Right renal cortex interstitium (tissue), 3 donors: ENCODE results near the gene PPP3CA. TPM values are rescaled to one million over a fixed set of nuclear protein-coding genes. Genes with fewer than 3 reads are reported as not detected.
"Not testable (repeated sequence)": the region's sequence is repeated elsewhere in the genome, so short reads cannot be mapped to it uniquely, and the experiment has no call there.

Experiments
- DNase-seq, 3 donors: peaks; one replicate each; pipeline ENCODE4 v3.0.0-alpha.2; 2013; ENCODE audit warnings: low read depth in 3 of 3, low spot score in 2 of 3
- polyA plus RNA-seq, 3 donors: library from polyadenylated mRNA; unstranded; fragments of 120-200 nt; gene quantifications; one replicate each; pipeline ENCODE4 v1.2.1, GENCODE V29; 2013; ENCODE audit not compliant: insufficient read length in 3 of 3

Gene PPP3CA
- polyA plus RNA-seq, 3 donors: 50.0 to 53.7 (median 51.9) TPM

GRCh38 chr4:101183221-101183620, 164.1 kb downstream of the PPP3CA start:
- DNase-seq: no peak

GRCh38 chr4:101182688-101183087, 164.6 kb downstream of the PPP3CA start:
- DNase-seq: not testable (repeated sequence)

- no peak for DNase-seq
Observed at GRCh38 chr4:101178731-101179130, 168.6 kb downstream of the PPP3CA start.

- DNase-seq: no peak
Observed at GRCh38 chr4:101177154-101177553, 170.2 kb downstream of the PPP3CA start.

GRCh38 chr4:101175896-101176676, 171.2 kb downstream of the PPP3CA start:
- no peak for DNase-seq

GRCh38 chr4:101174679-101175345, 172.5 kb downstream of the PPP3CA start:
- DNase-seq: no peak

- no peak for DNase-seq
Observed at GRCh38 chr4:101172369-101172768, 175.0 kb downstream of the PPP3CA start.

- DNase-seq: no peak
Observed at GRCh38 chr4:101171747-101172146, 175.6 kb downstream of the PPP3CA start.

GRCh38 chr4:101169044-101170014, 178.0 kb downstream of the PPP3CA start:
- peak in 1 of 3 donors; percentile 38 for DNase-seq

GRCh38 chr4:101163936-101164335, 183.4 kb downstream of the PPP3CA start:
- no peak for DNase-seq

GRCh38 chr4:101162990-101163380, 184.3 kb downstream of the PPP3CA start:
- DNase-seq: no peak

- DNase-seq: no peak
Observed at GRCh38 chr4:101160792-101161592, 186.3 kb downstream of the PPP3CA start.

- DNase-seq: no peak
Observed at GRCh38 chr4:101158507-101158906, 188.8 kb downstream of the PPP3CA start.

GRCh38 chr4:101158134-101158482, 189.2 kb downstream of the PPP3CA start:
- DNase-seq: no peak

- no peak for DNase-seq
Observed at GRCh38 chr4:101157415-101158133, 189.8 kb downstream of the PPP3CA start.

GRCh38 chr4:101156619-101157310, 190.6 kb downstream of the PPP3CA start:
- no peak for DNase-seq

GRCh38 chr4:101155945-101156344, 191.4 kb downstream of the PPP3CA start:
- no peak for DNase-seq

GRCh38 chr4:101155368-101155767, 192.0 kb downstream of the PPP3CA start:
- no peak for DNase-seq

GRCh38 chr4:101153653-101154052, 193.7 kb downstream of the PPP3CA start:
- no peak for DNase-seq
